GM12878 (cell line): ENCODE measurements around the gene FKBP11. TPM values are rescaled to one million over a fixed set of nuclear protein-coding genes. Genes with fewer than 3 reads are reported as not detected.
A peak's percentile ranks its signal among the peaks of the same experiment; 100 is the strongest.

ENCODE experiments used
- ATAC-seq: fragments of 200-7000 bp; cut with Tn5 transposase; 3 replicates; pipeline ENCODE4 v1.9.1; 2020; ENCODE audit warnings: mild to moderate bottlenecking, moderate library complexity
- BruUV-seq: library from RNA; stranded (reverse); fragments of 400-500 nt; replicated peaks from 2 replicates; lab custom pipeline; 2021; lab: Mats Ljungman, UMichigan
- CTCF ChIA-PET: fragments of 300-600 bp; sonication (Branson Sonifier 250); formaldehyde crosslinking; extraction: SDS; loops from one replicate; lab custom pipeline; 2021; ENCODE audit warnings: inconsistent platforms; lab: Yijun Ruan, JAX
- POLR2A ChIA-PET: fragments of 350-600 bp; formaldehyde crosslinking; extraction: SDS; loops from one replicate; lab custom pipeline; 2021; ENCODE audit warnings: inconsistent platforms; lab: Charles Lee
- RAD21 ChIA-PET: fragments of 300-600 bp; sonication (Branson Sonifier 250); formaldehyde crosslinking; loops from one replicate; lab custom pipeline; 2023; ENCODE audit warnings: antibody characterized with exemption; ENCODE audit not compliant: unreplicated experiment; lab: Charles Lee
- SMC1A ChIA-PET: fragments of 300-600 bp; sonication (Branson Sonifier 250); formaldehyde crosslinking; loops from one replicate; lab custom pipeline; 2023; ENCODE audit not compliant: unreplicated experiment, uncharacterized antibody; lab: Charles Lee
- DNase-seq: peaks from one replicate; pipeline ENCODE4 v3.0.0-alpha.2; 2011; ENCODE audit warnings: low read depth, low spot score
- FAIRE-seq: peaks from 3 replicates; lab custom pipeline; 2011; peaks lifted over from hg19 to GRCh38; lab: Jason Lieb, UNC
- H2AFZ ChIP-seq: 2 replicates; pipeline ENCODE4 v1.6.0; 2011; ENCODE audit warnings: low read depth, low read length, control low read depth; ENCODE audit not compliant: control insufficient read depth
- H3K27ac ChIP-seq: 2 replicates; pipeline ENCODE4 v1.5.1; 2011; ENCODE audit warnings: control low read depth; ENCODE audit not compliant: control insufficient read depth, insufficient read depth
- H3K27me3 ChIP-seq, 2 experiments: replicated peaks in 1 of 2; 2 replicates each; pipeline versions ENCODE4 v1.6.0 to v1.6.1; 2011; ENCODE audit warnings: low read length in 1 of 2; ENCODE audit not compliant: control insufficient read depth in 2 of 2, insufficient read depth in 2 of 2
- H3K36me3 ChIP-seq, 2 experiments: 2 replicates each; pipeline ENCODE4 v1.5.1; 2011; ENCODE audit warnings: low read length in 1 of 2; ENCODE audit not compliant: control insufficient read depth in 2 of 2, insufficient read depth in 2 of 2
- H3K4me1 ChIP-seq: 2 replicates; pipeline ENCODE4 v1.6.1; 2011; ENCODE audit warnings: mild to moderate bottlenecking, low read length, moderate library complexity, mixed read lengths; ENCODE audit not compliant: control insufficient read depth, insufficient read depth
- H3K4me2 ChIP-seq: 2 replicates; pipeline ENCODE4 v1.6.0; 2011; ENCODE audit warnings: control low read depth; ENCODE audit not compliant: control insufficient read depth, insufficient read depth
- H3K4me3 ChIP-seq: fragments of 200-600 bp; sonication (generic); 2 replicates; pipeline ENCODE4 v1.5.1; 2016
- H3K79me2 ChIP-seq: 2 replicates; pipeline ENCODE4 v1.6.0; 2011; ENCODE audit warnings: low read length; ENCODE audit not compliant: control insufficient read depth, insufficient read depth
- H3K9ac ChIP-seq: 2 replicates; pipeline ENCODE4 v1.8.0; 2011; ENCODE audit warnings: low read length, control low read depth, mixed read lengths; ENCODE audit not compliant: control insufficient read depth, insufficient read depth
- H3K9me3 ChIP-seq: replicated peaks from 3 replicates; pipeline ENCODE4 v1.5.1; 2011; ENCODE audit warnings: mild to moderate bottlenecking, low read length; ENCODE audit not compliant: control insufficient read depth, insufficient read depth
- H4K20me1 ChIP-seq: 2 replicates; pipeline ENCODE4 v1.6.0; 2011; ENCODE audit not compliant: control insufficient read depth, insufficient read depth
- CEBPZ ChIP-seq: fragments of 150-350 bp; IDR thresholded peaks from 2 replicates; pipeline ENCODE4 v1.6.1; 2016; ENCODE audit warnings: low read depth, low read length
- ESRRA ChIP-seq: IDR thresholded peaks from 2 replicates; pipeline ENCODE4 v1.6.1; 2012; ENCODE audit warnings: mild to moderate bottlenecking, low read length, improper control_type of control experiment
- JUNB ChIP-seq: IDR thresholded peaks from 2 replicates; pipeline ENCODE4 v1.6.1; 2016; ENCODE audit warnings: antibody characterized with exemption, mild to moderate bottlenecking
- LARP7 ChIP-seq: fragments of 450-650 bp; IDR thresholded peaks from 2 replicates; pipeline ENCODE4 v1.6.1; 2017; ENCODE audit warnings: mild to moderate bottlenecking
- MEF2A ChIP-seq: IDR thresholded peaks from 2 replicates; pipeline ENCODE4 v1.6.1; 2011; ENCODE audit warnings: low read depth, mild to moderate bottlenecking, low read length, moderate library complexity; ENCODE audit not compliant: insufficient read depth
- POLR2A ChIP-seq: IDR thresholded peaks from 2 replicates; pipeline ENCODE4 v1.6.1; 2011; ENCODE audit warnings: low read depth, mild to moderate bottlenecking, low read length
- RAD21 ChIP-seq: IDR thresholded peaks from 2 replicates; pipeline ENCODE4 v1.6.1; 2011; ENCODE audit warnings: mild to moderate bottlenecking, low read depth, low read length, moderate library complexity; ENCODE audit not compliant: insufficient read depth
- RB1 ChIP-seq: fragments of 450-650 bp; formaldehyde crosslinking; IDR thresholded peaks from 2 replicates; pipeline ENCODE4 v1.6.1; 2017; ENCODE audit warnings: mild to moderate bottlenecking, borderline replicate concordance
- RUNX3 ChIP-seq: IDR thresholded peaks from 2 replicates; pipeline ENCODE4 v1.6.1; 2012; ENCODE audit warnings: low read length, inconsistent platforms
- SPI1 ChIP-seq: IDR thresholded peaks from 2 replicates; pipeline ENCODE4 v1.6.1; 2011; ENCODE audit warnings: low read depth, mild to moderate bottlenecking, low read length, moderate library complexity, borderline replicate concordance; ENCODE audit not compliant: insufficient read depth
- TBL1XR1 ChIP-seq: IDR thresholded peaks from 2 replicates; pipeline ENCODE4 v1.6.1; 2012; ENCODE audit warnings: low read depth, low read length, improper control_type of control experiment
- TCF7 ChIP-seq: IDR thresholded peaks from 2 replicates; pipeline ENCODE4 v1.6.1; 2014; ENCODE audit warnings: antibody characterized with exemption, borderline replicate concordance
- ZNF592 ChIP-seq: fragments of 450-650 bp; IDR thresholded peaks from 2 replicates; pipeline ENCODE4 v1.6.1; 2017; ENCODE audit warnings: mild to moderate bottlenecking, moderate library complexity
- WGBS: methylation state at CpG from one replicate; pipeline ENCODE4 v1.1.6; 2016; ENCODE audit warnings: low lambda C conversion rate; ENCODE audit not compliant: insufficient replicate concordance, insufficient coverage; ENCODE audit errors: missing lambda C conversion rate; 5-methylcytosine and 5-hydroxymethylcytosine counted together
- in situ Hi-C: fragments of 300-500 bp; cut with MboI; formaldehyde crosslinking; loops from 9 replicates; pipeline ENCODE4 v1.14.3; 2018; ENCODE audit warnings: mixed read lengths
- intact Hi-C: fragments of 100-400 bp; cut with micrococcal nuclease; formaldehyde crosslinking; loops from one replicate; pipeline ENCODE4 v1.14.2; 2022; ENCODE audit not compliant: unreplicated experiment
- polyA plus RNA-seq, 11 experiments: library from polyadenylated mRNA; depleted of rRNA in 4 of 11; unstranded in 6 of 11; stranded (reverse) in 5 of 11; fragments of >200 nt; fragmentation: Nextera tagmentation in 4 of 11; fragmentation: Illumina TruSeq in 1 of 11; extraction: Ambion mirVana in 4 of 11; extraction: Trizol in 1 of 11; gene quantifications; 1 replicate in 1 of 11; 2 replicates in 10 of 11; pipeline versions ENCODE4 v1.2.1 to v1.2.3, GENCODE V29; 2011 to 2016; ENCODE audit warnings: inconsistent platforms in 2 of 11, missing spikeins in 2 of 11, low read depth in 1 of 11
- total RNA-seq, 4 experiments: library from RNA; depleted of rRNA in 3 of 4; stranded (reverse); fragments of >200 nt in 3 of 4; fragmentation: Illumina TruSeq in 1 of 4; extraction: Trizol in 1 of 4; gene quantifications; 2 replicates each; pipeline versions ENCODE4 v1.2.1 to v1.2.3, GENCODE V29; 2013 to 2021
- TF ChIP-seq, protein P1 (sequence below): fragments of 450-650 bp; conservative IDR thresholded peaks from 2 replicates; pipeline ENCODE4 v1.6.1; 2017; ENCODE audit warnings: mild to moderate bottlenecking, moderate library complexity

Gene FKBP11
- total and polyA plus RNA-seq, 10 of the 15 experiments (the other 5 are each of a cell fraction or from before 2014, with no cell fraction given), result 25.0 to 135 (median 56.5) TPM

GRCh38 chr12:48903982-48904411, 21.3 kb downstream of the FKBP11 start:
- no peaks in the 10 kb centered on the region for H3K79me2 ChIP-seq
- peak overlapping the region; percentile 75 for H3K4me2 ChIP-seq
- H4K20me1 ChIP-seq, result no peaks in the 10 kb centered on the region
- WGBS, result 3% methylated on average over 19 of the region's 19 CpGs
- in situ Hi-C loops (no loop called here), intact Hi-C loops (loop anchor here (5.0 kb wide), 1 partner anchor 93 kb away; the partner anchor contains the start of gene DDN)
- peak overlapping the region; percentile 64 for H2AFZ ChIP-seq
- DNase-seq, result peak; percentile 20
- H3K36me3 ChIP-seq, result no peaks in the 10 kb centered on the region
- ChIA-PET RAD21 (interaction anchor here (2.3 to 6.3 kb wide), 3 partner anchors 13 to 84 kb away, joined by 8 to 49 read pairs (median 12); partner anchors contain the start of gene DDX23), SMC1A (interaction anchor here (0.6 to 4.5 kb wide), 12 partner anchors 14 to 658 kb away, joined by 3 to 20 read pairs (median 4); partner anchors contain the start of genes DDX23 and RND1), POLR2A (interaction anchor here (0.6 to 5.5 kb wide), 4 partner anchors 22 to 53 kb away, joined by 3 to 36 read pairs (median 5); partner anchors contain the start of genes ARF3, FKBP11 and RND1), CTCF (interaction anchor here (0.6 to 7.0 kb wide), 34 partner anchors 9 to 292 kb away, joined by 3 to 112 read pairs (median 6); partner anchors contain the start of genes DDX23, FKBP11, RND1 and WNT1)
- H3K9me3 ChIP-seq, result no peaks in the 10 kb centered on the region
- peak overlapping the region; percentile 40; the same call in 1 of the 2 replicates for H3K4me3 ChIP-seq
- BruUV-seq, result no TSS peak
- no peak overlapping the region for H3K27ac ChIP-seq
- H3K4me1 ChIP-seq, result peaks cover 8% of the 10 kb centered on the region; the same call in 1 of the 2 replicates
- peak; percentile 97 for ATAC-seq
- H3K27me3 ChIP-seq, result no peaks in the 10 kb centered on the region; a peak in 1 of 4 replicates
- no peak overlapping the region for H3K9ac ChIP-seq
- FAIRE-seq, result peak; percentile 92
- TF ChIP-seq POLR2A, result no peak
- no peak for TF ChIP-seq ESRRA
- TF ChIP-seq CEBPZ, result no peak
- no peak for TF ChIP-seq JUNB
- no peak; the same call in 1 of the 2 replicates for TF ChIP-seq RB1
- TF ChIP-seq TBL1XR1, result no peak
- TF ChIP-seq ZNF592, result no peak
- TF ChIP-seq RAD21, result peak; percentile 41
- no peak for TF ChIP-seq LARP7
- TF ChIP-seq MEF2A, result no peak
- no peak for TF ChIP-seq SPI1
- TF ChIP-seq RUNX3, result peak; percentile 32; the same call in 1 of the 2 replicates
- TF ChIP-seq TCF7, result no peak
- TF ChIP-seq, protein P1, sequence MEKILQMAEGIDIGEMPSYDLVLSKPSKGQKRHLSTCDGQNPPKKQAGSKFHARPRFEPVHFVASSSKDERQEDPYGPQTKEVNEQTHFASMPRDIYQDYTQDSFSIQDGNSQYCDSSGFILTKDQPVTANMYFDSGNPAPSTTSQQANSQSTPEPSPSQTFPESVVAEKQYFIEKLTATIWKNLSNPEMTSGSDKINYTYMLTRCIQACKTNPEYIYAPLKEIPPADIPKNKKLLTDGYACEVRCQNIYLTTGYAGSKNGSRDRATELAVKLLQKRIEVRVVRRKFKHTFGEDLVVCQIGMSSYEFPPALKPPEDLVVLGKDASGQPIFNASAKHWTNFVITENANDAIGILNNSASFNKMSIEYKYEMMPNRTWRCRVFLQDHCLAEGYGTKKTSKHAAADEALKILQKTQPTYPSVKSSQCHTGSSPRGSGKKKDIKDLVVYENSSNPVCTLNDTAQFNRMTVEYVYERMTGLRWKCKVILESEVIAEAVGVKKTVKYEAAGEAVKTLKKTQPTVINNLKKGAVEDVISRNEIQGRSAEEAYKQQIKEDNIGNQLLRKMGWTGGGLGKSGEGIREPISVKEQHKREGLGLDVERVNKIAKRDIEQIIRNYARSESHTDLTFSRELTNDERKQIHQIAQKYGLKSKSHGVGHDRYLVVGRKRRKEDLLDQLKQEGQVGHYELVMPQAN, result peak; percentile 78
